ENCODE measurements around the gene CD2BP2. TPM values are rescaled to one million over a fixed set of nuclear protein-coding genes. Genes with fewer than 3 reads are reported as not detected.
A peak's percentile ranks its signal among the peaks of the same experiment; 100 is the strongest.

Gene CD2BP2
- total and polyA plus RNA-seq, 2 of the 13 experiments (the other 11 are each of a cell fraction or from before 2014, with no cell fraction given) = 24.9 to 54.6 TPM

DNA sequence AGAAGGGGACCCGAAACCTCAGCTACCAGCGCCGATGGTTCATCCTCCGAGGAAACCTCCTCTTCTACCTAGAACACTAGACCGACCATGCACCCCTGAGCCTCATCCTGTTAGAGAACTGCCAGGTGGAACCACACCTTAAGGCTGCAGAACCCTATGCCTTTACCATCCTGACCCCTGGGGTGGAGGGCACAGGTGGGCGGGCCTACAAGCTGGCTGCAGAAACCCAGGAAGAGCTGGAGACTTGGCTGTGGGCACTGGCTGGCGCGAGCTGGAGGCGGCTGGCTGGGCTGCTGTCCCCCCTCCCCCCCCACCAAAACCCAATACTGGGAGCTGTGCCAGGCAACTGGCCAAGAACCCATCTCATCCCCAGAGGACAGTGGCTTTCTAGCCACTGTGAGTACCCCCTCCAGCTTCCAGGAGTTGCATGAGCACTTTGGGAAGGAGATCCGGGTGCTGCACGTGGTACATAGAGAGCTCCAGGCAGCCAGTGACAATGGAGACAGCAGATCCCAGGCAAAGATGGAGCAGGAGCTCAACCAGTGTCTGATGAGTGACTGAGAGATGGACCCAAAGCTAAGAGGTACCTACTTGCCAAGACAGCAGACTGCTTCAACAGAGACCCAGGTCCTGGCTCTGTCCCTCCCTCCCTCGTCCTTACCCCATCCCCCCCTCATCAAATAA, 1.4 kb upstream of the CD2BP2 start (continued):
- TF ChIP-seq, protein P1, sequence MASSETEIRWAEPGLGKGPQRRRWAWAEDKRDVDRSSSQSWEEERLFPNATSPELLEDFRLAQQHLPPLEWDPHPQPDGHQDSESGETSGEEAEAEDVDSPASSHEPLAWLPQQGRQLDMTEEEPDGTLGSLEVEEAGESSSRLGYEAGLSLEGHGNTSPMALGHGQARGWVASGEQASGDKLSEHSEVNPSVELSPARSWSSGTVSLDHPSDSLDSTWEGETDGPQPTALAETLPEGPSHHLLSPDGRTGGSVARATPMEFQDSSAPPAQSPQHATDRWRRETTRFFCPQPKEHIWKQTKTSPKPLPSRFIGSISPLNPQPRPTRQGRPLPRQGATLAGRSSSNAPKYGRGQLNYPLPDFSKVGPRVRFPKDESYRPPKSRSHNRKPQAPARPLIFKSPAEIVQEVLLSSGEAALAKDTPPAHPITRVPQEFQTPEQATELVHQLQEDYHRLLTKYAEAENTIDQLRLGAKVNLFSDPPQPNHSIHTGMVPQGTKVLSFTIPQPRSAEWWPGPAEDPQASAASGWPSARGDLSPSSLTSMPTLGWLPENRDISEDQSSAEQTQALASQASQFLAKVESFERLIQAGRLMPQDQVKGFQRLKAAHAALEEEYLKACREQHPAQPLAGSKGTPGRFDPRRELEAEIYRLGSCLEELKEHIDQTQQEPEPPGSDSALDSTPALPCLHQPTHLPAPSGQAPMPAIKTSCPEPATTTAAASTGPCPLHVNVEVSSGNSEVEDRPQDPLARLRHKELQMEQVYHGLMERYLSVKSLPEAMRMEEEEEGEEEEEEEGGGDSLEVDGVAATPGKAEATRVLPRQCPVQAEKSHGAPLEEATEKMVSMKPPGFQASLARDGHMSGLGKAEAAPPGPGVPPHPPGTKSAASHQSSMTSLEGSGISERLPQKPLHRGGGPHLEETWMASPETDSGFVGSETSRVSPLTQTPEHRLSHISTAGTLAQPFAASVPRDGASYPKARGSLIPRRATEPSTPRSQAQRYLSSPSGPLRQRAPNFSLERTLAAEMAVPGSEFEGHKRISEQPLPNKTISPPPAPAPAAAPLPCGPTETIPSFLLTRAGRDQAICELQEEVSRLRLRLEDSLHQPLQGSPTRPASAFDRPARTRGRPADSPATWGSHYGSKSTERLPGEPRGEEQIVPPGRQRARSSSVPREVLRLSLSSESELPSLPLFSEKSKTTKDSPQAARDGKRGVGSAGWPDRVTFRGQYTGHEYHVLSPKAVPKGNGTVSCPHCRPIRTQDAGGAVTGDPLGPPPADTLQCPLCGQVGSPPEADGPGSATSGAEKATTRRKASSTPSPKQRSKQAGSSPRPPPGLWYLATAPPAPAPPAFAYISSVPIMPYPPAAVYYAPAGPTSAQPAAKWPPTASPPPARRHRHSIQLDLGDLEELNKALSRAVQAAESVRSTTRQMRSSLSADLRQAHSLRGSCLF (CRISPR knock-in tag; IDR thresholded peaks at IDR 0.05; ENCODE audit: borderline replicate concordance) = no peak
- no peak for TF ChIP-seq ZNF605 (CRISPR knock-in tag; IDR thresholded peaks at IDR 0.05)
- no peak for TF ChIP-seq KMT2B (CRISPR knock-in tag; IDR thresholded peaks at IDR 0.05)
- TF ChIP-seq ZSCAN21 (CRISPR knock-in tag; IDR thresholded peaks at IDR 0.05; ENCODE audit: borderline replicate concordance) = peak; percentile 32; the same call in 1 of the 2 replicates
- TF ChIP-seq, protein P2, sequence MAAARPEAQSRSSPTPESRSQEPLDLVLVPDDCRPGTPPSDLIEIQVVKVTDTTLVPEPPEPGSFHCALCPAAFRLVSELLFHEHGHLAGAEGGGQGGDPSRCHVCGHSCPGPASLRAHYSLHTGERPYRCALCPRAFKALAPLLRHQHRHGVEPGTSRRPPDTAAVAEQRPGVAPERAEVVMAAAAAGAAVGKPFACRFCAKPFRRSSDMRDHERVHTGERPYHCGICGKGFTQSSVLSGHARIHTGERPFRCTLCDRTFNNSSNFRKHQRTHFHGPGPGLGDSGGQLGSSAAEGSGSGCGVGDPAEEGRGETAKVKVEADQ (CRISPR knock-in tag; IDR thresholded peaks at IDR 0.05; ENCODE audit: borderline replicate concordance) = no peak
- TF ChIP-seq ZNF333 (CRISPR knock-in tag; IDR thresholded peaks at IDR 0.05; ENCODE audit: borderline replicate concordance) = peak; percentile 28; the same call in 1 of the 2 replicates
- no peak for TF ChIP-seq ZNF234 (CRISPR knock-in tag; conservative IDR thresholded peaks at IDR 0.05)
- TF ChIP-seq ASH2L (IDR thresholded peaks at IDR 0.05; ENCODE audit: insufficient read length, low read depth, low read length) = no peak
- TF ChIP-seq, protein P3, sequence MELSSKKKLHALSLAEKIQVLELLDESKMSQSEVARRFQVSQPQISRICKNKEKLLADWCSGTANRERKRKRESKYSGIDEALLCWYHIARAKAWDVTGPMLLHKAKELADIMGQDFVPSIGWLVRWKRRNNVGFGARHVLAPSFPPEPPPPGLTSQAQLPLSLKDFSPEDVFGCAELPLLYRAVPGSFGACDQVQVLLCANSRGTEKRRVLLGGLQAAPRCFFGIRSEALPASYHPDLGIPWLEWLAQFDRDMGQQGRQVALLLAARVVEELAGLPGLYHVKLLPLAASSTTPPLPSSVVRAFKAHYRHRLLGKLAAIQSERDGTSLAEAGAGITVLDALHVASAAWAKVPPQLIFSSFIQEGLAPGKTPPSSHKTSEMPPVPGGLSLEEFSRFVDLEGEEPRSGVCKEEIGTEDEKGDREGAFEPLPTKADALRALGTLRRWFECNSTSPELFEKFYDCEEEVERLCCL (CRISPR knock-in tag; IDR thresholded peaks at IDR 0.05; ENCODE audit: borderline replicate concordance) = no peak
- no peak for TF ChIP-seq POLR2G (IDR thresholded peaks at IDR 0.05; ENCODE audit: low read depth, low read length)
- TF ChIP-seq CBX5 (CRISPR knock-in tag; IDR thresholded peaks at IDR 0.05; ENCODE audit: borderline replicate concordance) = no peak
- TF ChIP-seq POLR2AphosphoS5 (IDR thresholded peaks at IDR 0.05; ENCODE audit: low read depth, low read length) = 0 out of 2 replicates have a peak, but pooled peaks have one; percentile 14
- TF ChIP-seq ZSCAN30 (CRISPR knock-in tag; IDR thresholded peaks at IDR 0.05) = no peak
- TF ChIP-seq SMAD9 (CRISPR knock-in tag; IDR thresholded peaks at IDR 0.05) = no peak
- TF ChIP-seq, protein P4, sequence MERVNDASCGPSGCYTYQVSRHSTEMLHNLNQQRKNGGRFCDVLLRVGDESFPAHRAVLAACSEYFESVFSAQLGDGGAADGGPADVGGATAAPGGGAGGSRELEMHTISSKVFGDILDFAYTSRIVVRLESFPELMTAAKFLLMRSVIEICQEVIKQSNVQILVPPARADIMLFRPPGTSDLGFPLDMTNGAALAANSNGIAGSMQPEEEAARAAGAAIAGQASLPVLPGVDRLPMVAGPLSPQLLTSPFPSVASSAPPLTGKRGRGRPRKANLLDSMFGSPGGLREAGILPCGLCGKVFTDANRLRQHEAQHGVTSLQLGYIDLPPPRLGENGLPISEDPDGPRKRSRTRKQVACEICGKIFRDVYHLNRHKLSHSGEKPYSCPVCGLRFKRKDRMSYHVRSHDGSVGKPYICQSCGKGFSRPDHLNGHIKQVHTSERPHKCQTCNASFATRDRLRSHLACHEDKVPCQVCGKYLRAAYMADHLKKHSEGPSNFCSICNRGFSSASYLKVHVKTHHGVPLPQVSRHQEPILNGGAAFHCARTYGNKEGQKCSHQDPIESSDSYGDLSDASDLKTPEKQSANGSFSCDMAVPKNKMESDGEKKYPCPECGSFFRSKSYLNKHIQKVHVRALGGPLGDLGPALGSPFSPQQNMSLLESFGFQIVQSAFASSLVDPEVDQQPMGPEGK (CRISPR knock-in tag; IDR thresholded peaks at IDR 0.05) = 0 out of 2 replicates have a peak, but pooled peaks have one; percentile 9
- no peak for TF ChIP-seq KLF9 (CRISPR knock-in tag; IDR thresholded peaks at IDR 0.05; ENCODE audit: low read depth)
- no peak for TF ChIP-seq ZNF629 (CRISPR knock-in tag; conservative IDR thresholded peaks at IDR 0.05)
- TF ChIP-seq TOPORS (CRISPR knock-in tag; IDR thresholded peaks at IDR 0.05) = no peak
- TF ChIP-seq BHLHE40 (IDR thresholded peaks at IDR 0.05; ENCODE audit: low read length) = no peak
- no peak for TF ChIP-seq ATF1 (CRISPR knock-in tag; IDR thresholded peaks at IDR 0.05)
- TF ChIP-seq TCF7 (IDR thresholded peaks at IDR 0.05; ENCODE audit: low read depth) = no peak
- TF ChIP-seq THAP11 (CRISPR knock-in tag; IDR thresholded peaks at IDR 0.05) = no peak
